GM23338 (cell line): ENCODE data around the gene TMEM178A. TPM values are rescaled to one million over a fixed set of nuclear protein-coding genes. Genes with fewer than 3 reads are reported as not detected.

ENCODE experiments used
- ATAC-seq: fragments of 200-7000 bp; cut with Tn5 transposase; 3 replicates; pipeline ENCODE4 v1.9.1; 2020
- DNase-seq: peaks from one replicate; pipeline ENCODE4 v3.0.0-alpha.2; 2015; ENCODE audit warnings: low spot score
- H2AFZ ChIP-seq: fragments of 200-600 bp; sonication (generic); 2 replicates; pipeline ENCODE4 v1.8.0; 2016; ENCODE audit warnings: antibody characterized with exemption, mild to moderate bottlenecking, moderate library complexity
- H3F3A ChIP-seq: fragments of 200-600 bp; sonication (generic); replicated peaks from 2 replicates; pipeline ENCODE4 v1.8.0; 2017; ENCODE audit warnings: antibody characterized with exemption, mixed run types, low read depth
- H3K27ac ChIP-seq: fragments of 200-600 bp; sonication (generic); 2 replicates; pipeline ENCODE4 v1.6.1; 2016; ENCODE audit warnings: low read depth
- H3K27me3 ChIP-seq: fragments of 200-600 bp; sonication (generic); 2 replicates; pipeline ENCODE4 v1.8.0; 2016; ENCODE audit warnings: mild to moderate bottlenecking, mixed run types, moderate library complexity; ENCODE audit not compliant: insufficient read depth
- H3K36me3 ChIP-seq: fragments of 200-600 bp; sonication (generic); 2 replicates; pipeline ENCODE4 v1.8.0; 2016; ENCODE audit warnings: mild to moderate bottlenecking; ENCODE audit not compliant: insufficient read depth
- H3K4me1 ChIP-seq: fragments of 200-600 bp; sonication (generic); 2 replicates; pipeline ENCODE4 v1.8.0; 2016; ENCODE audit warnings: mild to moderate bottlenecking, moderate library complexity; ENCODE audit not compliant: insufficient read depth
- H3K4me2 ChIP-seq: fragments of 200-600 bp; sonication (generic); 2 replicates; pipeline ENCODE4 v1.7.1; 2017; ENCODE audit warnings: mixed run types
- H3K4me3 ChIP-seq: fragments of 200-600 bp; sonication (generic); 2 replicates; pipeline ENCODE4 v1.6.1; 2016; ENCODE audit warnings: mixed run types
- H3K79me2 ChIP-seq: fragments of 200-600 bp; sonication (generic); replicated peaks from 2 replicates; pipeline ENCODE4 v1.8.0; 2017; ENCODE audit warnings: mild to moderate bottlenecking; ENCODE audit not compliant: insufficient read depth
- H3K9me2 ChIP-seq: fragments of 200-600 bp; sonication (generic); 2 replicates; pipeline ENCODE4 v1.8.0; 2017; ENCODE audit not compliant: insufficient read depth
- H4K20me1 ChIP-seq: fragments of 200-600 bp; sonication (generic); replicated peaks from 2 replicates; pipeline ENCODE4 v1.8.0; 2017; ENCODE audit warnings: mild to moderate bottlenecking; ENCODE audit not compliant: insufficient read depth
- H3K27ac Mint-ChIP-seq: 2 replicates; pipeline ENCODE4 v1.8.0; 2020; ENCODE audit warnings: inconsistent platforms, mild to moderate bottlenecking, moderate library complexity, mixed read lengths
- H3K27me3 Mint-ChIP-seq: 3 replicates; pipeline ENCODE4 v1.8.0; 2022; ENCODE audit warnings: low read depth, mild to moderate bottlenecking, moderate library complexity, mixed read lengths, inconsistent platforms; ENCODE audit not compliant: insufficient read depth, poor library complexity
- H3K36me3 Mint-ChIP-seq: 3 replicates; pipeline ENCODE4 v1.8.0; 2021; ENCODE audit warnings: low read depth, mild to moderate bottlenecking, inconsistent platforms, moderate library complexity, mixed read lengths
- H3K4me1 Mint-ChIP-seq: 3 replicates; pipeline ENCODE4 v1.8.0; 2020; ENCODE audit warnings: mild to moderate bottlenecking, inconsistent platforms, mixed read lengths
- H3K4me3 Mint-ChIP-seq: 3 replicates; pipeline ENCODE4 v1.8.0; 2021; ENCODE audit warnings: moderate library complexity, mild to moderate bottlenecking, inconsistent platforms, mixed read lengths
- H3K9me3 Mint-ChIP-seq: 3 replicates; pipeline ENCODE4 v1.8.0; 2020; ENCODE audit warnings: moderate library complexity, mild to moderate bottlenecking, inconsistent platforms, mixed read lengths
- CREB1 ChIP-seq: fragments of 250-450 bp; sonication (Bioruptor Pico); IDR thresholded peaks from 2 replicates; pipeline ENCODE4 v1.5.0; 2020; ENCODE audit warnings: low read depth, mild to moderate bottlenecking, moderate library complexity
- EZH2 ChIP-seq: fragments of 200-600 bp; sonication (generic); IDR thresholded peaks from one replicate; pipeline ENCODE4 v1.8.0; 2017; ENCODE audit warnings: antibody characterized with exemption, mild to moderate bottlenecking, low read depth; ENCODE audit not compliant: unreplicated experiment
- EZH2phosphoT487 ChIP-seq: fragments of 200-600 bp; sonication (generic); IDR thresholded peaks from one replicate; pipeline ENCODE4 v1.8.1; 2018; ENCODE audit warnings: antibody characterized with exemption; ENCODE audit not compliant: unreplicated experiment
- JUNB ChIP-seq: IDR thresholded peaks from one replicate; pipeline ENCODE4 v1.6.1; 2016; ENCODE audit warnings: antibody characterized with exemption; ENCODE audit not compliant: unreplicated experiment
- NANOG ChIP-seq: IDR thresholded peaks from 2 replicates; pipeline ENCODE4 v1.6.1; 2016; ENCODE audit warnings: antibody characterized with exemption, borderline replicate concordance
- POLR2AphosphoS5 ChIP-seq: IDR thresholded peaks from 2 replicates; pipeline ENCODE4 v1.6.1; 2016; ENCODE audit warnings: antibody characterized with exemption, low read depth
- STAT1 ChIP-seq: IDR thresholded peaks from one replicate; pipeline ENCODE4 v1.6.1; 2016; ENCODE audit warnings: antibody characterized with exemption; ENCODE audit not compliant: unreplicated experiment
- ZNF114 ChIP-seq: fragments of 250-450 bp; sonication (Bioruptor Pico); IDR thresholded peaks from 2 replicates; pipeline ENCODE4 v1.5.0; 2020; ENCODE audit warnings: mild to moderate bottlenecking, moderate library complexity
- ZNF331 ChIP-seq: fragments of 250-450 bp; sonication (Bioruptor Pico); IDR thresholded peaks from 2 replicates; pipeline ENCODE4 v1.5.0; 2020; ENCODE audit warnings: low read depth, mild to moderate bottlenecking, moderate library complexity
- polyA plus RNA-seq: library from polyadenylated mRNA; unstranded; fragments of >200 nt; fragmentation: Nextera tagmentation; extraction: Ambion mirVana; gene quantifications from 2 replicates; pipeline ENCODE4 v1.2.1, GENCODE V29; 2016
- total RNA-seq: library from RNA; depleted of rRNA; stranded (reverse); fragments of >200 nt; shearing (Covaris generic); gene quantifications from 2 replicates; pipeline ENCODE4 v1.2.3, GENCODE V29; 2014
- TF ChIP-seq, protein P1 (sequence below): IDR thresholded peaks from one replicate; pipeline ENCODE4 v1.6.1; 2018; ENCODE audit warnings: antibody characterized with exemption; ENCODE audit not compliant: unreplicated experiment
- TF ChIP-seq, protein P2 (sequence below), 2 experiments: fragments of 200-600 bp in 1 of 2; sonication (generic) in 1 of 2; conservative IDR thresholded peaks; 2 replicates each; pipeline versions ENCODE4 v1.5.1 to v1.6.1; 2016 to 2017; ENCODE audit warnings: antibody characterized with exemption in 2 of 2, low read depth in 2 of 2, mild to moderate bottlenecking in 2 of 2, moderate library complexity in 1 of 2
- TF ChIP-seq, protein P3 (sequence below): IDR thresholded peaks from 2 replicates; pipeline ENCODE4 v1.6.1; 2016; ENCODE audit warnings: antibody characterized with exemption
- TF ChIP-seq, protein P4 (sequence below): fragments of 250-450 bp; sonication (Bioruptor Pico); IDR thresholded peaks from 2 replicates; pipeline ENCODE4 v1.5.0; 2020; ENCODE audit warnings: mild to moderate bottlenecking, moderate library complexity

Gene TMEM178A
- total and polyA plus RNA-seq, 2 experiments from 2014 or later: 10.3 to 12.3 TPM

DNA sequence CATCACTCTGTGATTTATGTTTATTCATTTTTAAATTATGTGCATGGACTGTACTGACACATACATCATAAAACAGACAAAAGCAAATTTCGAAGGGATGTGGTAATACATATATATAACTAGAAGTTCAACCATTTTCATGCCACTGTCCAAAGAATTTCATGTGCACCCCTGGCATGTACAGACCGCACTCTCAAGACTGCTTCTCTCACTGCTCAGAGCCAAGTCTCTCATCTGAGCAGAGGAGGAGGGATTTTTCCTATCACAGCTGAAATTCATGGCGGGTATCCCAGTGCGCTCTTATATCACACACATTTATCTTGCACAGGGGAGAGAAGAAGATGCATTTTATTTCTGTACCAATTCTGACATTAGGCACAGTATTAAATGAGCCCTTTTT is 5.9 kb downstream of the TMEM178A start (continued):
- TF ChIP-seq, protein P1, sequence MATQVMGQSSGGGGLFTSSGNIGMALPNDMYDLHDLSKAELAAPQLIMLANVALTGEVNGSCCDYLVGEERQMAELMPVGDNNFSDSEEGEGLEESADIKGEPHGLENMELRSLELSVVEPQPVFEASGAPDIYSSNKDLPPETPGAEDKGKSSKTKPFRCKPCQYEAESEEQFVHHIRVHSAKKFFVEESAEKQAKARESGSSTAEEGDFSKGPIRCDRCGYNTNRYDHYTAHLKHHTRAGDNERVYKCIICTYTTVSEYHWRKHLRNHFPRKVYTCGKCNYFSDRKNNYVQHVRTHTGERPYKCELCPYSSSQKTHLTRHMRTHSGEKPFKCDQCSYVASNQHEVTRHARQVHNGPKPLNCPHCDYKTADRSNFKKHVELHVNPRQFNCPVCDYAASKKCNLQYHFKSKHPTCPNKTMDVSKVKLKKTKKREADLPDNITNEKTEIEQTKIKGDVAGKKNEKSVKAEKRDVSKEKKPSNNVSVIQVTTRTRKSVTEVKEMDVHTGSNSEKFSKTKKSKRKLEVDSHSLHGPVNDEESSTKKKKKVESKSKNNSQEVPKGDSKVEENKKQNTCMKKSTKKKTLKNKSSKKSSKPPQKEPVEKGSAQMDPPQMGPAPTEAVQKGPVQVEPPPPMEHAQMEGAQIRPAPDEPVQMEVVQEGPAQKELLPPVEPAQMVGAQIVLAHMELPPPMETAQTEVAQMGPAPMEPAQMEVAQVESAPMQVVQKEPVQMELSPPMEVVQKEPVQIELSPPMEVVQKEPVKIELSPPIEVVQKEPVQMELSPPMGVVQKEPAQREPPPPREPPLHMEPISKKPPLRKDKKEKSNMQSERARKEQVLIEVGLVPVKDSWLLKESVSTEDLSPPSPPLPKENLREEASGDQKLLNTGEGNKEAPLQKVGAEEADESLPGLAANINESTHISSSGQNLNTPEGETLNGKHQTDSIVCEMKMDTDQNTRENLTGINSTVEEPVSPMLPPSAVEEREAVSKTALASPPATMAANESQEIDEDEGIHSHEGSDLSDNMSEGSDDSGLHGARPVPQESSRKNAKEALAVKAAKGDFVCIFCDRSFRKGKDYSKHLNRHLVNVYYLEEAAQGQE: no peak
- TF ChIP-seq EZH2 (no peak), POLR2AphosphoS5 (no peak), ZNF331 (CRISPR knock-in tag) (no peak), EZH2phosphoT487 (no peak), CREB1 (CRISPR knock-in tag) (no peak), NANOG (no peak), ZNF114 (CRISPR knock-in tag) (no peak)
- TF ChIP-seq, protein P2, sequence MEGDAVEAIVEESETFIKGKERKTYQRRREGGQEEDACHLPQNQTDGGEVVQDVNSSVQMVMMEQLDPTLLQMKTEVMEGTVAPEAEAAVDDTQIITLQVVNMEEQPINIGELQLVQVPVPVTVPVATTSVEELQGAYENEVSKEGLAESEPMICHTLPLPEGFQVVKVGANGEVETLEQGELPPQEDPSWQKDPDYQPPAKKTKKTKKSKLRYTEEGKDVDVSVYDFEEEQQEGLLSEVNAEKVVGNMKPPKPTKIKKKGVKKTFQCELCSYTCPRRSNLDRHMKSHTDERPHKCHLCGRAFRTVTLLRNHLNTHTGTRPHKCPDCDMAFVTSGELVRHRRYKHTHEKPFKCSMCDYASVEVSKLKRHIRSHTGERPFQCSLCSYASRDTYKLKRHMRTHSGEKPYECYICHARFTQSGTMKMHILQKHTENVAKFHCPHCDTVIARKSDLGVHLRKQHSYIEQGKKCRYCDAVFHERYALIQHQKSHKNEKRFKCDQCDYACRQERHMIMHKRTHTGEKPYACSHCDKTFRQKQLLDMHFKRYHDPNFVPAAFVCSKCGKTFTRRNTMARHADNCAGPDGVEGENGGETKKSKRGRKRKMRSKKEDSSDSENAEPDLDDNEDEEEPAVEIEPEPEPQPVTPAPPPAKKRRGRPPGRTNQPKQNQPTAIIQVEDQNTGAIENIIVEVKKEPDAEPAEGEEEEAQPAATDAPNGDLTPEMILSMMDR (conservative IDR thresholded peaks at IDR 0.05; ENCODE audit: low read depth in 2 of 2): no peak
- TF ChIP-seq, protein P3, sequence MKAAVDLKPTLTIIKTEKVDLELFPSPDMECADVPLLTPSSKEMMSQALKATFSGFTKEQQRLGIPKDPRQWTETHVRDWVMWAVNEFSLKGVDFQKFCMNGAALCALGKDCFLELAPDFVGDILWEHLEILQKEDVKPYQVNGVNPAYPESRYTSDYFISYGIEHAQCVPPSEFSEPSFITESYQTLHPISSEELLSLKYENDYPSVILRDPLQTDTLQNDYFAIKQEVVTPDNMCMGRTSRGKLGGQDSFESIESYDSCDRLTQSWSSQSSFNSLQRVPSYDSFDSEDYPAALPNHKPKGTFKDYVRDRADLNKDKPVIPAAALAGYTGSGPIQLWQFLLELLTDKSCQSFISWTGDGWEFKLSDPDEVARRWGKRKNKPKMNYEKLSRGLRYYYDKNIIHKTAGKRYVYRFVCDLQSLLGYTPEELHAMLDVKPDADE: no peak

DNA sequence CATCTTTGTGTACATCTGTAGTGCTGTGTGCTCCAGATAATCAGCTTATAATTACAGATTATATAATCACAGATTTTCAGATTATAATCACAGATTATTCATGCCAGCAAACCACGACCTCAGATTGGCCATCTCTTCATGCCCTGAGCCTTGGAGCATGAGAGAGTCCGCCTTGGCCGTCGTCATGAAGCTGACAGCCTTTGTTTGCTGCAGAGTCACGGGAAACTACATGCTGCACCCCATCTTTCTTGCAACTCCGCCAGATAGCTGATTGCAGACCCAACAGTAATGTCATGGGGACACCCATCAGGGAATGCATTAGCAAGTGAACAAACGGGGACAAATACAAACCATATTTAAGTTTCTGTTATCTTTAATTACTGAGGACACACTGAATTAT is 7.3 kb downstream of the TMEM178A start:
- Histone ChIP-seq H3K4me2 (no peak overlapping the region), H2AFZ (no peak overlapping the region), H4K20me1 (no peaks in the 10 kb centered on the region), H3K36me3 (peaks cover 1% of the 10 kb centered on the region; the same call in 1 of the 2 replicates), H3K27ac (no peak overlapping the region), H3F3A (no peaks in the 10 kb centered on the region), H3K4me1 (peaks cover 6% of the 10 kb centered on the region), H3K4me3 (no peak overlapping the region), H3K79me2 (peaks cover 16% of the 10 kb centered on the region), H3K27me3 (peaks cover 6% of the 10 kb centered on the region), H3K9me2 (peaks cover 4% of the 10 kb centered on the region; the same call in 1 of the 2 replicates)
- DNase-seq (no peak), ATAC-seq (no peak)
- H3K4me1 Mint-ChIP-seq: peaks cover 15% of the 10 kb centered on the region
- H3K4me3 Mint-ChIP-seq: no peak overlapping the region
- H3K27ac Mint-ChIP-seq: no peak overlapping the region
- peaks cover 7% of the 10 kb centered on the region; the same call in 2 of the 3 replicates for H3K9me3 Mint-ChIP-seq
- peaks cover 10% of the 10 kb centered on the region for H3K36me3 Mint-ChIP-seq
- peaks cover 7% of the 10 kb centered on the region for H3K27me3 Mint-ChIP-seq
- TF ChIP-seq EZH2 (no peak), STAT1 (no peak), JUNB (no peak), ZNF114 (CRISPR knock-in tag) (no peak)
- TF ChIP-seq, protein P4, sequence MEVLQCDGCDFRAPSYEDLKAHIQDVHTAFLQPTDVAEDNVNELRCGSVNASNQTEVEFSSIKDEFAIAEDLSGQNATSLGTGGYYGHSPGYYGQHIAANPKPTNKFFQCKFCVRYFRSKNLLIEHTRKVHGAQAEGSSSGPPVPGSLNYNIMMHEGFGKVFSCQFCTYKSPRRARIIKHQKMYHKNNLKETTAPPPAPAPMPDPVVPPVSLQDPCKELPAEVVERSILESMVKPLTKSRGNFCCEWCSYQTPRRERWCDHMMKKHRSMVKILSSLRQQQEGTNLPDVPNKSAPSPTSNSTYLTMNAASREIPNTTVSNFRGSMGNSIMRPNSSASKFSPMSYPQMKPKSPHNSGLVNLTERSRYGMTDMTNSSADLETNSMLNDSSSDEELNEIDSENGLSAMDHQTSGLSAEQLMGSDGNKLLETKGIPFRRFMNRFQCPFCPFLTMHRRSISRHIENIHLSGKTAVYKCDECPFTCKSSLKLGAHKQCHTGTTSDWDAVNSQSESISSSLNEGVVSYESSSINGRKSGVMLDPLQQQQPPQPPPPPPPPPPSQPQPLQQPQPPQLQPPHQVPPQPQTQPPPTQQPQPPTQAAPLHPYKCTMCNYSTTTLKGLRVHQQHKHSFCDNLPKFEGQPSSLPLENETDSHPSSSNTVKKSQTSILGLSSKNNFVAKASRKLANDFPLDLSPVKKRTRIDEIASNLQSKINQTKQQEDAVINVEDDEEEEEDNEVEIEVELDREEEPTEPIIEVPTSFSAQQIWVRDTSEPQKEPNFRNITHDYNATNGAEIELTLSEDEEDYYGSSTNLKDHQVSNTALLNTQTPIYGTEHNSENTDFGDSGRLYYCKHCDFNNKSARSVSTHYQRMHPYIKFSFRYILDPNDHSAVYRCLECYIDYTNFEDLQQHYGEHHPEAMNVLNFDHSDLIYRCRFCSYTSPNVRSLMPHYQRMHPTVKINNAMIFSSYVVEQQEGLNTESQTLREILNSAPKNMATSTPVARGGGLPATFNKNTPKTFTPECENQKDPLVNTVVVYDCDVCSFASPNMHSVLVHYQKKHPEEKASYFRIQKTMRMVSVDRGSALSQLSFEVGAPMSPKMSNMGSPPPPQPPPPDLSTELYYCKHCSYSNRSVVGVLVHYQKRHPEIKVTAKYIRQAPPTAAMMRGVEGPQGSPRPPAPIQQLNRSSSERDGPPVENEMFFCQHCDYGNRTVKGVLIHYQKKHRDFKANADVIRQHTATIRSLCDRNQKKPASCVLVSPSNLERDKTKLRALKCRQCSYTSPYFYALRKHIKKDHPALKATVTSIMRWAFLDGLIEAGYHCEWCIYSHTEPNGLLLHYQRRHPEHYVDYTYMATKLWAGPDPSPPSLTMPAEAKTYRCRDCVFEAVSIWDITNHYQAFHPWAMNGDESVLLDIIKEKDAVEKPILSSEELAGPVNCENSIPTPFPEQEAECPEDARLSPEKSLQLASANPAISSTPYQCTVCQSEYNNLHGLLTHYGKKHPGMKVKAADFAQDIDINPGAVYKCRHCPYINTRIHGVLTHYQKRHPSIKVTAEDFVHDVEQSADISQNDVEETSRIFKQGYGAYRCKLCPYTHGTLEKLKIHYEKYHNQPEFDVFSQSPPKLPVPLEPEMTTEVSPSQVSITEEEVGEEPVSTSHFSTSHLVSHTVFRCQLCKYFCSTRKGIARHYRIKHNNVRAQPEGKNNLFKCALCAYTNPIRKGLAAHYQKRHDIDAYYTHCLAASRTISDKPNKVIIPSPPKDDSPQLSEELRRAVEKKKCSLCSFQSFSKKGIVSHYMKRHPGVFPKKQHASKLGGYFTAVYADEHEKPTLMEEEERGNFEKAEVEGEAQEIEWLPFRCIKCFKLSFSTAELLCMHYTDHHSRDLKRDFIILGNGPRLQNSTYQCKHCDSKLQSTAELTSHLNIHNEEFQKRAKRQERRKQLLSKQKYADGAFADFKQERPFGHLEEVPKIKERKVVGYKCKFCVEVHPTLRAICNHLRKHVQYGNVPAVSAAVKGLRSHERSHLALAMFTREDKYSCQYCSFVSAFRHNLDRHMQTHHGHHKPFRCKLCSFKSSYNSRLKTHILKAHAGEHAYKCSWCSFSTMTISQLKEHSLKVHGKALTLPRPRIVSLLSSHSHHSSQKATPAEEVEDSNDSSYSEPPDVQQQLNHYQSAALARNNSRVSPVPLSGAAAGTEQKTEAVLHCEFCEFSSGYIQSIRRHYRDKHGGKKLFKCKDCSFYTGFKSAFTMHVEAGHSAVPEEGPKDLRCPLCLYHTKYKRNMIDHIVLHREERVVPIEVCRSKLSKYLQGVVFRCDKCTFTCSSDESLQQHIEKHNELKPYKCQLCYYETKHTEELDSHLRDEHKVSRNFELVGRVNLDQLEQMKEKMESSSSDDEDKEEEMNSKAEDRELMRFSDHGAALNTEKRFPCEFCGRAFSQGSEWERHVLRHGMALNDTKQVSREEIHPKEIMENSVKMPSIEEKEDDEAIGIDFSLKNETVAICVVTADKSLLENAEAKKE (CRISPR knock-in tag): no peak
